ENCODE data around the gene EARS2. TPM values are rescaled to one million over a fixed set of nuclear protein-coding genes. Genes with fewer than 3 reads are reported as not detected.

EARS2 gene
- total RNA-seq, 1 experiment from 2014 or later, result 31.4 TPM

- no peak for DNase-seq (ENCODE audit: low read depth)
Observed at GRCh38 chr16:23482778-23483177, 74.4 kb downstream of the EARS2 start.

GRCh38 chr16:23480257-23480656, 76.9 kb downstream of the EARS2 start:
- DNase-seq (ENCODE audit: low read depth), result no peak

DNA sequence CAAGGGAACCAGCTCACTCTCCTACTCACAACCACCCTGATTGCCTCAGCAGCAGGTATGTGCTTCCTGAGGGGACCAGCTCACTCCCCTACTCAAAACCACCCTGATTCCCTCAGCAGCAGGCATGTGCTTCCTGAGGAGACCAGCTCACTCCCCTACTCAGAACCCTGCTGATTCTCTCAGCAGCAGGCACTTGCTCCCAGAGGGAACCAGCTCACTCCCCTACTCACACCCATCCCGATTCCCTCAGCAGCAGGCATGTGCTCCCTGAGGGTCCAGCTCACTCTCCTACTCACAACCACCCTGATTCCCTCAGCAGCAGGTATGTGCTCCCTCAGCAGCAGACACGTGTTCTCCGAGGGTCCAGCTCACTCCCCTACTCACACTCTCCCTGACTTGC, 78.0 kb downstream of the EARS2 start:
- no peak for DNase-seq (ENCODE audit: low read depth)

DNA sequence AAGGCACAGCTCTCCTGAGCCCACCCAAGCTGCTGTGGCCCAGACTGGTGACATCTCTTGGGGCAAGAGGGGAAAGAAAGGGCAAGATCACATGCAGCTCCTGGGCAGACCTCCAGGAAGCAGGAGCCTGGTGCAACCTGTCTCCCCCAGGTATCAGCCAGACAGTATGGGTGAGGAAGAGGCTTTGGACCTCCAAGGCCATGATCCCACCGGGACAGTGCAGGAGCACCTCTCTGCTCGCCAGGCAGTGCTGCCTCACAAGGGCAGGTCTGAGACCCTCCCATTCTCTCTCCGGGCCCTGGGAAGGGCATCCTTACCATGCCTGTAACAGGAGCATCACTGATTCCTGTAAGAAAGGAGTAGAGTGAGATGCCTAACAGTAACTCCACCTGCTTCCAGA, 78.6 kb downstream of the EARS2 start:
- no peak for DNase-seq (ENCODE audit: low read depth)

DNA sequence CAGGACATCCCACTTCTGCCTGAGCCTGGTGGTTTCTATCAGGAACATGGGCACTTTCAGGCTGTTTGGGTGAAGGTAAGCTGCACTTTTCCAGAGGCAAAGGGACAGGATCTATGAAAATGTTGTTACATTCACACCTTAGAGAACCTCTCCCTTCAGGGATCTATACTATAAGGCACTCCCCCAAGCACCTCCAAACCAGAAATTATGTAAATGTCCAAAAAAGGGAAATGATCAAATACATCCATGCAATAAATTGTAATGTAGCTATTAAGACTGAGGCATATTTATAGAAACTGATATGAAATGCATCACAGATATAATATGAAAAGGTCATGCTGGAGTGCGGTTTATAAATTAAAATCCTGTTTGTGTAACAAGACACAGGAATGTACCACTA, 80.9 kb downstream of the EARS2 start:
- DNase-seq (ENCODE audit: low read depth), result no peak

Other genes with a start within 250 kb of the EARS2 start
- 12.2 and 12.5 TPM in 2 replicates for gene COG7, start 104.2 kb downstream of the EARS2 start, total RNA-seq (2014; rRNA removed)
- 32.1 and 34.2 TPM in 2 replicates for gene GGA2, start 46.9 kb downstream of the EARS2 start, total RNA-seq (2014; rRNA removed)
- gene UBFD1, start 377 bp upstream of the EARS2 start, total RNA-seq (2014; rRNA removed), result 156 and 172 TPM in 2 replicates
- 100 and 116 TPM in 2 replicates for gene NDUFAB1, start 39.0 kb upstream of the EARS2 start, total RNA-seq (2014; rRNA removed)
- gene PALB2, start 84.0 kb upstream of the EARS2 start, total RNA-seq (2014; rRNA removed), result 21.7 and 24.0 TPM in 2 replicates
- 59.5 and 68.8 TPM in 2 replicates for gene DCTN5, start 84.1 kb upstream of the EARS2 start, total RNA-seq (2014; rRNA removed)
- 101 and 102 TPM in 2 replicates for gene PLK1, start 121.5 kb upstream of the EARS2 start, total RNA-seq (2014; rRNA removed)
- gene ERN2, start 155.9 kb upstream of the EARS2 start, total RNA-seq (2014; rRNA removed), result not detected in 2 replicates
- not detected in 2 replicates for gene CHP2, start 197.7 kb upstream of the EARS2 start, total RNA-seq (2014; rRNA removed)